HG02943 (cell line): ENCODE measurements around the gene ZNHIT3.

Source experiments
- ATAC-seq: cut with Tn5 transposase; IDR thresholded peaks from one replicate; pipeline ENCODE4 v1.9.1; 2021; ENCODE audit warnings: mild to moderate bottlenecking, low read depth, moderate library complexity; ENCODE audit not compliant: unreplicated experiment

ZNHIT3 gene

DNA sequence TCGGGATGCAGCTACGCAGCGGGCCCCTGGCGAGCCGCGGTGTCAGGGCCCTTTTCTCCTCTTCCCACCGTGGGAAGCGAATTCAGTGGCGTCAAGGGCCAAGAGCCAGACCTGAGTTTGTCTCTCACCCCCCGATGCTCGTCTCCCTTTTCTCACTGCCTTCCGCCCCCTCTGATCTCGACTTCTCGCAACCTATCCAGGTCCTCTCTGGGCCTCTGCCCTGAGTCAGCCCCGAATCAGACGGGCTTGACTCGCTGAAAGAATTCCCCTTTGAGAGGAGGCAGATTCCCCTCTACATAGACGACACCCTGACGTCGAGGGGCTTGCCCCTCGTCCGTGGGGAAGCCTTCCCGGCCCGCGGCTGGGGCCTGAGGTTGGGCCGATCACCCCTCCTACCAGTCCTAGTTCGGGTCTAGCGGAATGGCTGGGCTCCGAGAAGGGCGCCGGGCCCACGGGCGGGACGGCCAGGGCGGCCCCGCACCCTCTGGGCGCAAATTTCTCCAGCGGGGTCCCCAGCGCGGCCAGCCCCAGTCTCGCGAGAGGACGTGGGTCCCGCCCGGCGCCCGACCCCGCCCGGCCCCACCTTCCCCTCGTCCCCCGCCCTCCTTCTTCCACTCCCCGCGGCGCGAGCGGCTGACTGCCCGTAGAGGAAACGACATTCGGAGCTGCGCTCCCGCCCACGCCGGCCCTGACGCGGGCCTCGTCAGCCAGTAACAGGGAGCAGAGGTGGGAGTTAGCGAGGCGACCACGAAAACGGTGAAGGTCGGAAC, 58.0 kb downstream of the ZNHIT3 start, which contains the start of gene GGNBP2:
GGNBP2 (plus strand) TSS at position 613 of the 770 bp plus-strand sequence. CDS start 806 bp downstream, outside the sequence.
- ATAC-seq, result peak; percentile 43

DNA sequence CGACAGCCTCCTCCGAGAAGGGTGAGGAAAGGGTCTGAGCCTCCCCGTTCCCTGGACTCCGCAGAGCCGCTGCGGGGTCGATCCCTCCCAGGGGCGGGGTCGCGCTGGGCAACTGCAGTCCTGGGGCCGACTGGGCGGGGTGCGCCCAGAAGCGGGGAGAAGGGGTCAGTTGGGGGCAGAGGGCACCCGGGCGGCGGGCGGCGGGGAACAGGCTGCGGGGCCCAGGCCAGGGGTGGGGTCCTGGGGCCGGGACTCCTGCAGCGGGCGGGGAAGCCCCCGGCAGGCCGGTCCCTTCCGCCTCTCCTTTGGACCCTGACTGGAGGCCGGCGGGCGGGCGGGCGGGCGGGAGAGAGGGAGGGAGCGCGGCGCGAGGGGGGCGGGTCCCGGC, 58.6 kb downstream of the ZNHIT3 start:
- peak; percentile 39 for ATAC-seq
